Measurements from ENCODE around the gene ABHD10.

ABHD10 gene

DNA sequence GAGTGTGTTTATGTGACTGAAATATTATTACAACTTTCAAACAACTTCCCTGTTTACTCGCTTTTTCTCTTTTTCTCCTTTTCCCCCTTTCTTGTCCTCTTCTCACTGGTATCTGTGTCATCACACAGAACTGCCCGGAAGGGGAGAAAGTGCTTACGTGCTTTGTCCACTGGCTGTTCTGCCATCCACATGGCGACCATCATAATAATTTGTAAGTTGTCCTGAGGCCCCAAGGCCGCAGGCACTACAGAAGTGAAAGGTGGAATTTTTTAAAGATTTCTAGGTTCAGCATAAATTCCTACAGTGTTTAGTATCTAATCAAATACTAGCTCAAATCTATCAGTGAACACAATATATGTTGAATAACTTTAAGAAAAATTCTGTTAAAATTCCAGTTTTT is 26.7 kb upstream of the ABHD10 start:
- no peak overlapping the region for H3K4me3 ChIP-seq (ENCODE audit: low read depth, low read length)
- DNase-seq (ENCODE audit: low read depth): no peak
- TF ChIP-seq, protein P1, sequence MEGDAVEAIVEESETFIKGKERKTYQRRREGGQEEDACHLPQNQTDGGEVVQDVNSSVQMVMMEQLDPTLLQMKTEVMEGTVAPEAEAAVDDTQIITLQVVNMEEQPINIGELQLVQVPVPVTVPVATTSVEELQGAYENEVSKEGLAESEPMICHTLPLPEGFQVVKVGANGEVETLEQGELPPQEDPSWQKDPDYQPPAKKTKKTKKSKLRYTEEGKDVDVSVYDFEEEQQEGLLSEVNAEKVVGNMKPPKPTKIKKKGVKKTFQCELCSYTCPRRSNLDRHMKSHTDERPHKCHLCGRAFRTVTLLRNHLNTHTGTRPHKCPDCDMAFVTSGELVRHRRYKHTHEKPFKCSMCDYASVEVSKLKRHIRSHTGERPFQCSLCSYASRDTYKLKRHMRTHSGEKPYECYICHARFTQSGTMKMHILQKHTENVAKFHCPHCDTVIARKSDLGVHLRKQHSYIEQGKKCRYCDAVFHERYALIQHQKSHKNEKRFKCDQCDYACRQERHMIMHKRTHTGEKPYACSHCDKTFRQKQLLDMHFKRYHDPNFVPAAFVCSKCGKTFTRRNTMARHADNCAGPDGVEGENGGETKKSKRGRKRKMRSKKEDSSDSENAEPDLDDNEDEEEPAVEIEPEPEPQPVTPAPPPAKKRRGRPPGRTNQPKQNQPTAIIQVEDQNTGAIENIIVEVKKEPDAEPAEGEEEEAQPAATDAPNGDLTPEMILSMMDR (IDR thresholded peaks at IDR 0.05; ENCODE audit: insufficient read depth, low read depth, low read length, missing control alignments): no peak

DNA sequence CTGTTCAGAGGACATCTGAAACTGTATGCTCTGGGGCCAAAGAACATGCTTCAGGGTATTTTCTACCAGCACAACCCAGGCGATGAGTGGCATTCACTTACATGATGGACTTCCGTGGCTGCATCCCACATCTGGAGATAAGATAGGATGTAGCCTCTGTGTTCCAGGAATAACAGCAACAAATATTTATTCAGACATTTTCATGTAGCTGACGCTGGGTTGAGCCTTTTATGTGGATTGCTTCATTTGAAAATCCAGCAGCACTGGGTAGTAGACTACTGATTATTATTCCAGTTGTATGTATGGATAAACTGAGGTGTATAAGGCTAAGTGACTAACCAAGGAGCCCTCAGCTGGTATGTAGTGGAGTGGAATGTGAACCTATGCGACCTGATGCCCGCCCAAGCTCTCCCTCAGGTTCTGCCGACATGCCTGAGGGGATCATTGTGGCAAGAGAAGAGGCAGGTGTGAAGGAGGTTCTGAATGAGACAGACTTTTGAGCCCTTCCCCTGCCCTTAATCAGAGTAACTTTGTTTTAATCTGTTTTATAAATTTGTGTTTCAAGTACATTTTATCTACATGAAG is 25.9 kb upstream of the ABHD10 start:
- no peak overlapping the region for H3K4me3 ChIP-seq (ENCODE audit: low read depth, low read length)
- TF ChIP-seq, protein P1 (IDR thresholded peaks at IDR 0.05; ENCODE audit: insufficient read depth, low read depth, low read length, missing control alignments): no peak
- no peak for DNase-seq (ENCODE audit: low read depth)

DNA sequence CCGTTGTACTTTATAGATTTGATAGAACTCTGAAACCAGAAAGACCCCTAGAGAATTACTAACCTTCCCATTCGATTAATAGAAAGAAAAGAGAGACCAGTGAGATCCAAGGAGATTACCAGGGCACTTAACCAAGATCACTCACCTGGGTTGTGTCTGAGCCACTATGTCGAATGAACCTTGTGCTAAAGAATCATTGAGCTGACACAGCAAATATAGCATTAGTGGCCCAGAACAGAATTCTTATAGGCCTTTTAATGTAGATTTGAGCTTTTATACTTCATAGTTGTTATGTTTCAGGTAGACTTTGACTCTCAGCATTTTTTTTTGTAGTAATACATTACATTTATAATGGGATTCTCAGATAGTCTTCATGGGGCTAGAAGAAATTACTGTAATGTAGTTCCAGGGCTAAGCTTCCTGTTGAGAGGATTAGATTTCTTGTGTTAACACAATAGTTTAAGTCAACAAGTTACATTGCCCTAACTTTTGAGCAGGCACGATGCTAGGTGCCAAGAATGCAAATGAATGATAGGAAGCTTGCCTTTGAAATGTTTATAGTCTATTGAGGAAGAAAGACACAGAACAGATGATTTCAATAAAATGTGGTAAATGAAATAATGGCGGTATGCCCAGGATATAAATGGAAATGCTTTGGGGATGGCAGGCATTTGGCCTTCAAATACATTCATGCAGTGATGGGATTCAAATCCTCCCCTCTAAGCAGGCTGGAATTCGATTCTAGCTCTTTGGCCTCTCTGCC is 24.4 kb upstream of the ABHD10 start:
- TF ChIP-seq, protein P1 (IDR thresholded peaks at IDR 0.05; ENCODE audit: insufficient read depth, low read depth, low read length, missing control alignments): no peak
- H3K4me3 ChIP-seq (ENCODE audit: low read depth, low read length): no peak overlapping the region
- no peak for DNase-seq (ENCODE audit: low read depth)

DNA sequence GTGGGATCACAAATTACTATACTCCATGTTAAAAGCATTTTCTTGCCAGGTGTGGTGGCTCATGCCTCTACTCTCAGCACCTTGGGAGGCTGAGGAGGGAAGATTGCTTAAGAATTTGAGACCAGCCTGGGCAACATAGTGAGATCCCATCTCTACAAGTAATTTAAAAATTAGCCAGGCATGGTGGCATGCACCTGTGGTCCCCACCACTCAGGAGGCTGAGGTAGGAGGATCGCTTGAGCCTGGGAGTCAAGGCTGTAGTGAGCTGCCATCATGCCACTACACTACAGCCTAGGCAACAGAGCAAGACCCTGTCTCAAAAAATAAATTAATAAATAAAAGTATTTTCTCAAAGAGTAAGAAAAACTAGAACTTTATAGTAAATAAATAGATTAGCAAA is 22.9 kb upstream of the ABHD10 start:
- H3K4me3 ChIP-seq (ENCODE audit: low read depth, low read length): no peak overlapping the region
- DNase-seq (ENCODE audit: low read depth): no peak
- TF ChIP-seq, protein P1 (IDR thresholded peaks at IDR 0.05; ENCODE audit: insufficient read depth, low read depth, low read length, missing control alignments): no peak

DNA sequence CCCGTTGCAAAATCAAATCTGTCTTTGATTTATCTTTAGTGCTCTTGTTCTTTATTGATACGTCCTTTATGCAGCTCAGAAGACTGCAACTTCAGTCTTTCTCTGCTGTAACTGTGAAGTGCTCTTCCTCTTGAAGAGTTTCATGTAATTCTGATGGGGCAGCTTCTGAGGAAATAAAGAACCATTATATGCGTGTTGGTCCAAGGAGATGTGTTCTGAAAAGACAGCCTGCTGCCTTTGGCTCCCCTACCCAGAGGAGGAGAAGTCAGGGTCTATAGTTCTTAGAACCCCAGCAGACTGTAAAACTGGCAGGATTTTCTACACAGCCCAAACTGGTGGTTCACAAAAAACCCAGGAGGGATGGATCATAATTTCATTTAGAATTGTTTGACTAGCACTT is 22.4 kb upstream of the ABHD10 start:
- H3K4me3 ChIP-seq (ENCODE audit: low read depth, low read length): no peak overlapping the region
- TF ChIP-seq, protein P1 (IDR thresholded peaks at IDR 0.05; ENCODE audit: insufficient read depth, low read depth, low read length, missing control alignments): no peak
- DNase-seq (ENCODE audit: low read depth): no peak

DNA sequence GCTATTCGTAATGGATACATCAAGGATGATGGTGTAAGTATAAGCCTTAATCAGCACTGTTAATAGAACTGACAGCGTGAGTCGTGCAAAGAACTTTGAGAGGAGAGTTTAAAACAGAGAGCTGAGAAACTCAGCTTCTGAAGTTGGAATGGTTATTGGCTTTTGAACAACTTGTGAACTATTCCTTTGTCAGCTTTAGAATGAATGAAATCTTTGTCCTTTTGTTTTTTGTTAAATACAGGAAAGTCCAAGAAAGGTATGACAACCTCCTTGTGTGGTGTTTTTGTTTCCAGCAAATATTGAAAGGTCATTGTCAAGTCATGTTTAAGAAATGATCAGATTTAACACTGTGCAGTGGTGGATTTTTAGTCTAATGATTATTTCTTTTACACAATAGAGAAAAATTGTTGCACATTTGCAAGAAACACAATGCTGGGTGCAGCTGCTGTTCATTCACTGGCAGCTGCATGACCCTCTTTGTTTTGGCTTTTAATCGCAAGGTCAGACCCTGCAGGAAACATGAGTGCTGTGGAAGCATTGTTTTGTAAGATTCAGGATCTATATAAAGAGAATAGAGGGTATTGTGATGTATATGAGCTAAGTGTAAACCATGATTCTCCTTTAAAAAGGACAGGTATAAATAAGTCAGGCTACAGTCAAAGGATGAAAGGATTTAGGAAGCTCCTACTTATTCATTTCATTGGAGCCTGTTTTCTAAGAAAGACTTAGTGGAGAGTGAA is 21.7 kb upstream of the ABHD10 start:
- TF ChIP-seq, protein P1 (IDR thresholded peaks at IDR 0.05; ENCODE audit: insufficient read depth, low read depth, low read length, missing control alignments): no peak
- H3K4me3 ChIP-seq (ENCODE audit: low read depth, low read length): no peak overlapping the region
- no peak for DNase-seq (ENCODE audit: low read depth)

Measured in GM12865 (cell line).